NCI-H526 treated with DMSO at 0.1 percent for 48 hours (cell line): Measurements from ENCODE around the gene HOXB6.

ENCODE experiments used
- DNase-seq: peaks from one replicate; lab custom pipeline; 2025; lab: John Stamatoyannopoulos, UW

Gene HOXB6

DNA sequence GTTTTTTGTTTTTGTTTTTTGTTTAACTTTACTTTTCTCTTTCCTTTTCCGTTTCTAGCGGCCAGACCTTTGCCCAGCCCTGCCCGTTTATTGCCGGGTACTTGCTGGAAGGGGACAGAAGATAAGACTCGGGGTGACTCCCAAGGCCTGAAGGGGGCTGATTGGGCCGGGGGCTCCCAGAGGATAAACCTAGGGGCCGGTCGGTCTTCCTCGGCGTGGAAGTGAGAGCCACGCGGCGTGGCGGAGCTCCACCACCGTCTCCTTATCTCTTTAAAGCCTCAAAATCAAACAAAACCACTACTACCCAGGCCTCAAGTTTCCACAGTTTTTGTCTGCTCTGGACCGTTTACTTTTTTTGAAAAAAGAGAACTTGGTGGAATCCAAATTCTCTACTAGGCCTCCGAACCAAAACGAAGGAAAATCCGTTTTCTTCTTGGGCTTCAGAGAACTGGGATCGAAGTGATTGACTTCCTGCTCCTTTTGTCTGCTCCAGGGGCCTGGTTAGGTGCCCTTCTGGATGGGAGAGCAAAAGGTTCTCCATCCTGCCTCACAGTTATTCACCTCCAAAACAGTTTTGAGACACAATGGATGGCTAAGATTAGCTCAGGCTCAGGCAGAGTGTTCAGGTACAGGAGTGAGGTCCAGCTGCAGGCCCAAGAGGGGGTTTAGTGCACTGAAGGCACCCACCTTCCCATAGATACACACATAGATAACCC is 29.9 kb upstream of the HOXB6 start:
- DNase-seq, result no peak

DNA sequence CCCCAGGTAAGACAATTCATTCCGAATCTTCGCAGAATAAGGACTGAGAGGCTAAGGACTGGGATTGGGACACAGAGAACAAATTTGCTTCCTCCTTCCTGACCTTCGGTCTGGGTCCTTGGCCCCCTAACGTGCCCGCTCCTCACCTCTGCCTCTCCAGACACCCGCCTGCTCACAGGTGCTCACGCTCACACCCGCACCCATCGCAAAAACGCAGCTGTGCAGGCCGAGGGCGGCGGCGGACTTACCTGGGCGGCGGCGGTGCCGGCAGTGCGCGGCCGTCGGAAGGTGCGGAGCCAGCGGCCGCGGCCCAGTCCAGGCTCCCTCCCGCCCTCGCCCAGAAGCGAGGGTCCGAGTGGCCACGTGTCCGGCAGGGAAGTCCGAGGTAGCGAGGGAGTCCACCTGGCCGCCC is 28.5 kb upstream of the HOXB6 start:
- no peak for DNase-seq

DNA sequence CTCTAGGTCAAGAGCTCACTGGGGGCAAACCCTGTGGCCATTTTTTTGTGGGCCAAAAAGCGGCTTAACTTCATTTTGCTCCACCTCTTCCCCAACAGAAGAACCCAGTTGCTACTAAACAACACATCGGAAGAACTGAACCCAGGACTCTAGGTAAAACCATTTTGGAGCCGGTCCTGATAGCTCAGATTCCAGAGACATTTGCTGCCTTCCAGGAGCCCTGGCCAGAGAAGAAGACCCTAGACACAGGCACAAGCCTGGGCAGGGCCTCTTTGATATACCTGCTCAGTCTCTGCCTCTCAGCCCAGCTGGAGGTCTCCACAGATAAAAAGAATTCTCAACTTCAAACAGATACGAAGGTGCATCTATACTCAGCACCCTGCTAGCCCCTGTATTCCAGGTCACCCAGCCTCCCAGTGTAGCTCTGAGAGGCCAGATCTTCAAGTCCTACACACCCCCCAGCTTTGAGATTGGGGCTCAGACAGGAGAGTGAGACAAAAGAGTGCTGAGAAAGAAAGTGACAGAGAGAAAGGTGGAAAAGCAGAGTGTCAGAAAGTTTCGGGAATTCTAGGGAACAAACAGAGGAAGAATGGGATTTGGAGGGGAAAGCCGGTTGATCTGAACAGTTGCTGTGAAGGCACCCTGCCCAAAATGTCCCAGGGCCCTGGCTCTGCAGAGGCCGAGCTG is 27.9 kb upstream of the HOXB6 start:
- DNase-seq, result no peak

DNA sequence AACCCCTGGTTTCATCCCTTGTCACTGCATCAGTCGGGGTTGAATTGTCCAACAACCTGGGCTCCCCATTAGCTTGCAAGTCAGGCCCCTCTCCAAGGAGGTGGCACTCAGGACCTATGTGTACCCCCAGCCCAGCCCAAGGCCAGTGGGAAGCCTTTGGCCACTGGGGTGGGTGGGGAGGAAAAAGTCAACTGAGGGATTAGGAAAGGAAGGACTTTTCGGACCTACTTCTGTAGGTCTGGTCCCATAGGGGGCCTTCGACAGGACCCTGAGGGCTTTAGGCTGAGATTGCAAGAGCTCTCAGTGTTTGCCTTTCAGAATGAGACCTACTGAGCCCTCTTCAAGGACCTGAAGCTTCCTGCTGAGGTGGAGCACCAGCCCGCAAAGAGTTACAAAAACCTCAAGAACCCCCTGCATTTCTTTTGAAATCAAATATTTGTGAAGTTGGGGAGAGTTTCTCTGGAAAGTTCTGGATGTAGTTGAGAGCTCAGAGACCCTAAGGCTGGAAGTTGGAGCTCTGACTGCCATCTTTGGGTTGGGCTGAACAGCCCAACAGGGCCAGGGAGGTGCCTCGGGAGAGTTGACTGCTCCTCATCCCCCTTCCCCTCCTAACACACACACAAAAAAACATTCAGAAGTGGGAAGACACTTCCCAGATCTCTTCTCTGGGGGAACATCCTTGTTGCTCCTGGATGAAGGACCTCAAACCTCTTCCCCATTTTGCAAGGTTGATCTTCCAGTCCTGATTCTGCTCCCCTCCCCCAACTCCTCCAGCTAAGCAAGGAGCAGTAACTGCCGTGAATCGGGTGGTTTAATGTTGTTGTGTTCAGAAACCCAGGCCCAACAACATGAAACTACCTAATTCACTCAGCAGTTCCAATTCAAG is 27.1 kb upstream of the HOXB6 start:
- no peak for DNase-seq

DNA sequence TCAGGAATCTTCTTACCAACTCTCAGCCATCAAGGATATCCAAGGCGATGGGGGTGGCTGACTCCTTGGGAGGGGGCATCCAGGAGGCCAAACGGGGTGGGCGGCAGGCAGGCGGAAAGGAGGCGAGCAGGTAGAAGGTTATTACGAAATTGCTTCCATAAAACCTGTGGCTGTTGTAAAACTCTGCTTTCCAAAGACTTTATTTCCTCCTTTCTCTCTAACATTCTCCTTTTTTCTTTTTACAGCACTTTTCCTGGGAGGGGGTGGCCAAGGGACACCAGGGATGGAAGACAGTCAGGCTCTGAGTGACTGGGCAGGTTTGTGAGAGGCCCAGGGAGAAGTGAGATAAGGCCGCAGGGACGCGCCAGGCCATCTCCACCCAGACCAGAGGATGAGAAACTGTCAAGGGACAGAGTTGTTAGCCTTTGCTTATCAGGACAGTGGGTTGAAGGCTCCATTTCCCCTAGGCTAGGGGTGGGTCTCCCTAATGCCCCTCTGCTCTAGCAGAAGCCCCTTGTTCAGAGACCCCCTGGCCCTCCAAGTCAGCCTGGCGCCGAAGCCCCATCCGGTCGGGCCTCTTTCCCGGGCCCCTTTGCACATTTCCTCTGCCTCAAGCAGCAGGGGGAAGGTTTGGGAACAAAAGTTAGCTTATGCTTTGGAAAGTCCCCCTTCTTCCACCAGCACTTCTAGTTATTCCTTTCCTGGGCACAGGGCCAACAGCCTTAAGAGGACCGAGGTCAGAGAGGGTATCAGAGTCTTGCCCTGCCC is 26.3 kb upstream of the HOXB6 start:
- DNase-seq, result no peak

DNA sequence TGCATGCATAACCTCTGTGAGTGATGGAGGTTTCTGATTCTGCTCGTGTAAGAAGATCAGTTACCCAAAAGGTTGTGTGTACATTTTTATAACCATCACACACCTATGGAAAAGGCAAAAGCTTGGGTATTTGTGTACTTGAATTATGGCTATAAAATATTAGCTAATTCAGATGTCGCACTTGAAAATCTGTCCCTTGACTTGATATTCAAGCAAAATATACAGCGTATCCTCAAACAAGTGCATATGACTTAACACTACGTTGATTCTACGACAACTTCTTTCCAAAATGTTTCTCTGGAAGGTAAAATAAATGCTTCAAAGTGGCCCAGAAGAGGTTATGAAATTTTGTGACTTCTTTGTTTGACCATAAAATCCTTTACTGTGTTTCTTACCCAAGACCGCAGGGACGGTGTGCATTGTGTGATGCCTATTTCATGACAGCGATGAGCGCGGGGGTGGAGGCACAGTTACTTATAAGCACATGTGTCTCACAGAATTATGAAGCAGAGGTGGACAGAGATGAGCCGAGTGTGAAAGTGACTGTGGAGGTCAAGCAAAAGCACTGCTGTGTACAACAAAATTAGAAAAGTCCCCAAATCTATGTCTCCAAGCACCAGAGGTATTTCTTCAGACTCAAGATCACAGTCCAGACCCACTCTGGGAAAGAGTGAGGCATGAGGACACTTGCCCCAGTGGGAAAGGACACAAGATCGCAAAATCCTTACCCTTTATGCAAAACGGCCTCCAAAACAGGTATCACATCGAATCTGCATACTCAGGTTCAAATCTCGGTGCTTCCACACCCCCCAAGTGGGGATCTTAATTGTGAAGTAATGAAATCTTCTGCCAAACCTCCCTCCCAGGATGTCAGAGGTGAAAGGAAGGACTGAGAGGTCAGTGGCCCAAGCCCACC is 25.5 kb upstream of the HOXB6 start:
- DNase-seq, result no peak

DNA sequence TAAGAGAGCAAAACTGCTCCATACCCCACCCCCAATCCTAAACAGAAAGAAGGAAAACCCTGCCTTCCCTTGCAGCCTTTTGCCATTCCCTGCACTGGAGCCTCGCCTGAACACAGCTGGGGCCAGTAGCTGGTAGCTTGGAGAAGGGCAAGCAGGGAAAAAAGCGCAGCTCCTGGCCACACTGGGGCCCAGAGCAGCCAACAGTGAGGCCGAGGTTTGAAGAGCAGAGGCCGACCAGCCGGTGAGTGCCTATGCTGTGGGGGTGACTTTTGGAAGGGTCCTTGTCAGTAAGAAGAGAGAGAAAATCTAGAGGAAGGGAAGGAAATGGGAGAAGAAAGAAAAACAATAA is 24.6 kb upstream of the HOXB6 start:
- no peak for DNase-seq

DNA sequence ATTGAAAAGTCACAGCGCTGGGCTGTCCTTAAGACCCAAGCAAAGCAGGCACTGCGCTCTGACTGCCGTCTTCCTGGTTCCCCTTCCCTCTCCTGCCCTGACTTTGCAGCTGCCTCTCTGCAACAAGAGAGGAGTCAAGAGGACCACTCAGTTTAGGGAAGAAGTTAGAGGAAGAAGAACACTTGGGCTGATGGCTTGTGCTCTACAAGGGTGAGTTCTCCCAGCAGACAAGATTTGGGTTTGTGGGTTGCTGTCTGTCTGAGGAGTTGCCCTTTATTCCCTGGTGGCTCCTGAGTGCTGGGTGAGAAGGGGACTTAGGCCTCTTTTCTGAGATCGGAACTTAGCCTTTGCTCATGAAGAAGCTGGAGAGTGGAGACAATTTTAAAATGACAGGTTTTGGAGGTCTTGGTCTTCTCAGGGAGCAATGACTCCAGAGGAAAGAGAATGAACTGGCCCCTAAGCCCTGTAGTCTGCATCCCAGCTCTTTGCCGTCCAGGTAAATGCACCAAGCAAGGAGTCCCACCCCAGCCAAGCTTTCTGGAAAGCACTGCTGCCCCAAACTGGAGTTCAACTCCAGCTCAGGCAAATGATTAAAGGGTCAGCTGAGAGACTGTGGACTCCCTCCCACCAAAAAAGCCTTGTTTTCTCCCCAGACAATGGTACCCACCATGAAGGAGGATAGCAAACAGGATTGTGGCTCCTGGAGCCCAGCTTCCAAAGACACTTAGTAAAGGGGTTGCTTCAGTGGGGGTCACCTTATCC is 24.0 kb upstream of the HOXB6 start:
- no peak for DNase-seq

DNA sequence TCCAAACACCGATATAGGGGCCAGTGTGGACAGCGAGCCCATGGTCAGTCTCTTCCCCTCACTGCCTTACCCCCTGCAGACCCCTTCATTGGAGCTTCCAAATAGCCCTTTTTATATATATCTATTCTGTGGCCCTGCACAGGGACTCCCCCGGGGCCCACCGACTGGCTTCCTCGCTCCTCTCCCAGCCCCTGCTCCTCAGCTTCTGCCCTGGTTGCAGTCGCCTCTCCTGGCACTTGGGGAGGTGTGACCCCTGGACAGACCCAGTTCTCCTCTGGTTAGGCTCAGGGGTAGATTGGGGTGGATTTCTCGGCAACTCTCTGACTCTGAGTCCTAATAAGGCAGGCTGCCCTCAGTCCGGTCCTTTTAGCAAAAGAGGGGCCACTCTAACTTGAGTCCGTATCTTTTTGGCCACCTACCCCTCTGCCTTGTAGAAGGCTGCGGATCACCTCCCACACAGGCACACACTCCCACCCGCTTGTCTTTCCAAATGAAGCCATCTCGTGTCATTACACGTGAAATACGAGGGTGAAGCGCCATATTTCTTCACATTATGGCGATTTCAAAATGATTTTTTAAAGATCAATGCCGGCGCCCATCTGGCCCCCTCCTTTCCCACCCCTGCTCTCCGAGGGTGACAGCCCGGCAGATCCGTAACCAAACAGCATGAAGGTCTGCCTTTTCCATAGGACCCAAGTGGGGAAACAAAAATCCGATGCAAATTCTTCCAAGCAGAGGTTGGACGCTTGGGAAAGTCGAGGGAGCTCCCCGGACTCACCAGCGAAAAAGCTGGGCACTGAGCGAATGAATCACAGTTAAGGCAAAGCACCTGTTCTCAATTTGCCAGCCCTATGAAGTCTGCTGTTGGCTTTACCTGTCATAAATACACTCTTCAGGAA is 23.1 kb upstream of the HOXB6 start:
- DNase-seq, result no peak

DNA sequence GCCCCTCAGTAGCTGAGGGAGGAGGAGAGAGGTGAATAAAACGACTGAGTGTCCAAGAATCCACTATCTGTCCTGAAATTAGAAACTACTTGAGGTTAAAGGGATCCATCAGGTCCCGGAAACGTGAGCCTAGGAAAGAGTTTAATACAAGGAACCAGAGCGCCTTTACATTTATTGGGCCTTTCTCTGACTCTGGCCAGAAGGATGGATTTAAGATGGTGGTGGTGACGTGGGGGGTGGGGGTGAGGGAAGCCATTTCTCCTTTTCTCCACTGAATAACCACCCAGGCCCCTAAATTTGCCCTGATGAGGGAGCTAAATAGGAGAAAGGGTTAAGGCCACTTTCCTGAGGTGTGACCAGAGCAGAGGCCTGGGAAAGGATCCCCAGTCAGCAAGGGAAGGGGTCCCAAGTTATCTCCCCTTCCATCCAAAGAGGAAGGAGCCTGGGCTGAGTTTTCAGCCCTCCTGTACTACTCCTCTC is 22.4 kb upstream of the HOXB6 start:
- no peak for DNase-seq

DNA sequence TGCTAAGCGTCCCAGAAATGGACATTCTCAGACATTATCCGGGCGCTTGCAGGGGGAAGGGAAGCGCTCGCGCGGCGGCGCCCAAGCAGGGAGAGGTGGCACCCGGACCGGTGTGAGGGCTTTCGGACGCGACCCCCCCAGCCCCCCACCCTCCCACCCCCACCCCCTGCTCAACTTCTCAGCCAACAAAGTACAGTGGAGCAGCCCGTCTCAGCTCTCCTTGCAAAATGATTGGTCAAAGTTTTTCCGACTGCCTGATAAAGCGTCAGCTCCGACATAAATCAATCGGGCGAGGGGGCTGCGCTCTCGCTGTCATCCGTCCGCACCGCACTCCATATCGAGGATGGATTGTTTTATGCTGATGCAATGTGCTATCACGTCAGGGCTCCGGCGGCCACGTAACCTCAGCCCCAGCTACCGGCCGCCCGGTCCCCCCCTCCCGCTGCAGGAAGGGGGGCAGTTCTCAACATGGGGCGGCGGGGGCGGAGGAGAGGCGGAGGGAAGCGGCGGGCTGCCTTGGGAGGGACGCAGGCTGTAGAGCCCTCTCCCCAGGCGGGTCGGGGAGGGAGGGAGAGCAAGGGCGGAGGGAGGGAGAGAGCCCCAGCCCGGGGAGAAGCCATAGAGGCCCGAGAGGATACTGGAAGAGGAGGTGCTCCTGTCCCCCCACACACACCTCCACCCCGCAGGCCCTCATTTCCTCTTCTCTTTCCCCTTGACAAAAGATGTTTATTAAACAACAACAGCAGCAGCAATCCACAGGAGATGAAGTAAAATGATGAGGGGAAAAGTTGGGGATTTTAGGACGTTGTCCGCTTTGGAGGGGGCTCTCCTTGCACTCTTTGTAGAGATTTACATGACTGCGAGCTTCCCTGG is 21.7 kb upstream of the HOXB6 start, which contains the start of gene HOXB9:
HOXB9 (minus strand) TSS at position 114 of the 873 bp plus-strand sequence; CDS start at position 25, 89 bp downstream.
- no peak for DNase-seq

DNA sequence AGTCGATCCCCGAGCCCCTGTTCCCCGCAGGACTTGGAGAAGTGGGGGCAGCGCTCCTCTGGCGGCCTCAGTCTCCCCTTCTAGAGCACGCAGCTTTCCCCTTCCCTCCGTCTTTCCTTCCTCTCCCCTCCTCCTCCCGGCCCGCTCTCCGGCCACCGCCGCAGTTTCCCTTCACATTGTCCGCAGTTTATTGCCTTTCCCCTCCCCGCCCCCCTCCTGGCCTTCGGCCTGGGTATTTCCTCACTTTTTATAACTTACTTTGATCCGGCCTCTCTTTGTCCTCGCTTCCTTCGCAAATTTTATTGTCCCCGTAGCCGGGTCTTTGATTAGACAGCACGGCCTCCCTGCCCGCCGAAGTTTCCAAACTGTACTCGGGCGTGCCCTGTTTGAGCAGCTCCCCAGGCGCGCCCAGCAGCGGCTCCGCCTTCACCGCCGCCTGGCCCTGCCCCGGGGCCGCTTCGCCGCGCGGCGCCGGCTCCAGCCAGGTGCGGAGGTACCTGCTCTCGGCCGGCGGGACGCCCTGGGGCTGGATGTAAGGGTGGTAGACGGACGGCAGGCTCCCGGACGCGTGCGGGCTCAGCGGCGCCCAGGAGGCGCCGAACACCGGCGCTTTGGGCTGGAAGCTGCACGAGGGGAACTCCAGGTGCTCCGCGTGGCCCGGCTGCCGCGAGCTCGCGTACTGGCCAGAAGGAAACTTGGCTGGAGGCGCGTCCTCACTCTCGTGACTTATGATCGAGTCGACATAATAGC is 20.9 kb upstream of the HOXB6 start:
- peak; percentile 47 for DNase-seq

DNA sequence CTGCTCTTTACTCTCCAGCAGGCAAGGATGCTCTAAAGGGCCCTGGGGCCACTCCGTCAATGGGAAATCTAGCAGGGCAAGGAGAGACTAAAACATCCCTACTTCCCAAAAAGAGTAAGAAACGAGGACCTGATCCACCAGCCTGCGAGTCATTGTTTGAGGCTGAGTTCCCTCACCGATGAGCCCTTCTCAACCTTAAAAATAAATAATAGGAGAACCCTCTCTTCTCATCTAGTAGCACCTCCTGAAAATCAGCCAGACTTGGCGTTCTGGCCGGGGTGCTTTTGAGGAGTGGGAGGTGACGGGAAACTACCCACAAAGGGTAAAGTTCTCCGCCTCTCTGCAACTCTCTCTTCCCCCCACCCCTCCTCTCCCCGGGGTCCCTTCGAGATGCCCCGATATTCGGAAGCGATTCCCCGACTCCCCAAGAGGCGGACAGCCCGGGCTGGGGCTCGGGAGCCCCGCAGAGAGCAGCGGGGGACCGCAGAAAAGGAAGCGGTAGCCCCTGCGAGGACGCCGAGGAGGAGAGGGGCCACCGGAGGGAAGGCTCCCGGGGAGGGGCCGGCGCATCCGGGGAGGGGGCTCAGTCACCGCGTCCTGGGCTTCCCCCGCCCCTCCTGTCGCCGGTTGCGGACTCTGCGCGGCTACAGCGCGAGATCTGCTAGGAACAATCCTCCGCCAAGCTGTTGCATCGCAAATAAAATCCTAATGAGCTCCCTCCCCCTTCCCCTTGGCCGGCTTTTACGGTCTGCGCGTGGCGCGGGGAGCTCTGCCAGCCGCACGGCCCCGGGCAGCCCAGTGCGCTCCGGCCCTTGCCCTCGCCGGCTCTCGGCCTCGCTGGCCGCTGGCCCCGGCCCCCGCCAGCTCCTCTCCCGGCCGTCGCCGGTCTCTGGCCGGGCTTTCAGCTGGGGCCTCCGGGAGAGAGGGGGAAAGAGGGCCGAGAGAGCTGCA is 20.0 kb upstream of the HOXB6 start:
- DNase-seq, result no peak

DNA sequence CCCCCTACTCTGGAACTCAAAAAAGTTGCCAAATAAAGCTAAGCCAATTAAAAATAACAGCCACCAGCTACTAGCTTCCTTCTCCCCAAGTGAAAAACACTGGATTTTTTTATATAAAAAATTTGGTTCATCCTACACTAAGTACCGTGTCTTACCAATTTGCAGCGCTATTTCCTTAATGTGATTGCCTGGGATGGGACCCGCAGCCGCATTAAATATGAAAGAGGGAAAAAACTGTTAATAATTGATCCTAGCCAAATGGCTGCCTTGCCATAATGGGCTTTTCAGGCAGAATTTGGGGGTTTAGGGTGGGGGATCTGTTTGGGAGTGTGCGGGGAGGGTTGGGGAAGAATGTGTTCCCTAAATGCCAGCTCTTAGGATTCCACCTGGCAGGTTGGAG is 19.3 kb upstream of the HOXB6 start:
- DNase-seq, result no peak

DNA sequence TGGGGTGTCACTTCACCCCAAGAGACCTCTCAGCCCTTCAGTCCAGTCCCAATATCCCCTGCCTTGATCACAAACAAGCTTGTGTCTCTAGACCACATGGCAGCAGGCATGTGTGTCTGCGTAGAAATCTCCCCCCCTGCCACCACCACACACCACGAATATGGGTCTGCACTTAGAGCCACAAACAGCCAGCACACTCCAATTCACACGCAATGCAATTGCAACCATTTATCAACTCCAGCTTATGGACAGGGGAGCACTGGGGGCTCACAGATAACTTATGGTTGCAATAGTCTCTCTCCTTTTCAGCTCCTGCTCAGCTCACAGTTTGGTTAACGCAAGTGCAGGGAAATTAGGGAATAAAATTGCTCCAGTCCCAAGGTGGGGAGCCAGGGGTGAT is 18.8 kb upstream of the HOXB6 start:
- DNase-seq, result no peak

DNA sequence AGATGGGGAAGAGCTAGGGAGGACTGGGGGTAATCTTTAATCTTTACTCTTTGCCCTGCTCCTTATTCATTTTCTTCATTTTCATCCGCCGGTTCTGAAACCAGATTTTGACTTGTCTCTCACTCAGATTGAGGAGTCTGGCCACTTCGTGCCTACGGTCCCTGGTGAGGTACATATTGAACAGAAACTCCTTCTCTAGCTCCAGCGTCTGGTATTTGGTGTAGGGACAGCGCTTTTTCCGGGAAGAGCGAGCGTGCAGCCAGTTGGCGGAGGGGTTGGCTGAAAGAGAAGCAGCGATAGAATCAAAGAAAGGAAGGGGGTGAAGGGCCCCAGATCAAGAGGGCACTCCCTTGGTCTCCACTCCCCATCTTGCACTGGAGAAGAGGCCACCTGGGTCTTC is 18.1 kb upstream of the HOXB6 start:
- no peak for DNase-seq
